Smooth muscle cell of the brain vasculature (primary cell): ENCODE measurements around the gene PPAT.
"Not testable (repeated sequence)": the region's sequence is repeated elsewhere in the genome, so short reads cannot be mapped to it uniquely, and the experiment has no call there.

Source experiments
- DNase-seq: peaks from one replicate; pipeline ENCODE4 v3.0.0-alpha.2; 2012; ENCODE audit warnings: low read depth, low spot score

PPAT gene

DNA sequence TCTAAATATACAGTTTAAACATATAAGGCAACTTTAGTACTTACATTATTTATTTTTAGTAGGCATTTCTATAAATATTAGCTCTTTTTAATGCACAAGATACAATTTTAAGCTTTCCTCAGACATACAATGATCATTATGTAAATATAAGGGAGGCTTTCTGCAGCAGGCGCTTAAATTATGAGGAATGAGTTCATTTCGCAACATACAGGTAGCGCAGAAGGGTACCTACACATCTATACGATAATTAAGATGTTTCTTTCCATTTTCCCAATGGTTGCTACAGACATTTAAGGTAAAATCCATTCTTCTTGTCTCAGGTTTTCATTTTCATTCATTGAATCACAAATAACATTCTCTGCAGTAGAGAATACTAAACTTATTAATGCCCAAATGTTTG lies 49.3 kb downstream of the PPAT start:
- DNase-seq = no peak

DNA sequence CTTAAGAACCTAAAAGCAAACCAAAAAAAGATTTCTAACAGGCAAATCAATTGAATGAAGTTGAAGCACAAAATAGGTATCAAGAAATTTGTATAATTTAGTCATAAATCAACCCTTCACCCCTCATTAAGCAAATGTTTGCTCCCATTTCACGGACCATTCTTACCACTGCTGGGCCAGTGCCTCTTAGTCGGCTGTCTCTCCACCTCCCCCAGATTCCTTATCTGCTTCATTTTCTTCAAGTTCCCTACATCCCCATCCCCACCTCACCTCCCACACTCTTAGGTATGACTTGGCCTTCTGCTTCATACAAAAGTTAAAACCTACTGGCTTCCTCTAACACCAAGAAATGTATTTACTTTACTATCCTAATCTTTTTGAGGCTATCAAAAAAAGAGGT lies 60.0 kb downstream of the PPAT start:
- no peak for DNase-seq

DNA sequence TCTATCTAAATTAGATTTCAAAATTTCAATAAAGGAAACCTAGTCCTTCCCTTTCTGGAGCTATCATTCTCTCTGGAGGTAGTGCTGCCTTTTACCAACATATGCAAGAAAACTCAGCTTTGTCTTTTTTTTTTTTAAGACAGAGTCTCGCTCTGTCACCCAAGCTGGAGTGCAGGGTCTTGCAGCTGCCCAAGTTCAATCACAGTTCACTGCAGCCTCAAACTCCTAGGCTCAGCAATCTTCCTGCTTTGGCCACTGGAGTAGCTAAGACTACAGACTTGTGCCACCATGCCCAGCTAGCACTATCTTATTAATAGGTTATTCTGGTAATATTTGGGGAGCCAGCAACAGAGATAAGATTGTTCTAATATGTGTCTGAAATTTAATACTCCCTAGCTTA lies 60.5 kb downstream of the PPAT start:
- DNase-seq = no peak

DNA sequence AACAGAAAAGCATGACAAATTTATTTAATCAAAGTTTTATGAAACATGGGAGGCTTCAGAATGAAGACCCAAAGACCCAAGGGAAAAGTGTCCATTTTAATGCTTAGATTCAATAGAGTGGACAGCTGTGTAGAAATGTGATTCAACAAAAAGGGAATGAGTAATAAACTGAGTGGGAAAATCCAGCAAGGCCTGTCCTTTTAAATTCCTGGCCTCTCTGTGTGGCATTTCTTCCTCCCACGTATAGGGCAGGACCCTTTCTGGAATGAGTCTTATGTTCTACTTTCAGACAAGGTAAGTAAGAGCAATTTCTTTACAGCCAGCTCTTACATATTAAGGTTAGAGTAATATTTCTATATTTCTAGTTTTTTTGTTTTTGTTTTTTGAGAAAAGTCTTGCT lies 62.6 kb downstream of the PPAT start:
- DNase-seq = no peak

DNA sequence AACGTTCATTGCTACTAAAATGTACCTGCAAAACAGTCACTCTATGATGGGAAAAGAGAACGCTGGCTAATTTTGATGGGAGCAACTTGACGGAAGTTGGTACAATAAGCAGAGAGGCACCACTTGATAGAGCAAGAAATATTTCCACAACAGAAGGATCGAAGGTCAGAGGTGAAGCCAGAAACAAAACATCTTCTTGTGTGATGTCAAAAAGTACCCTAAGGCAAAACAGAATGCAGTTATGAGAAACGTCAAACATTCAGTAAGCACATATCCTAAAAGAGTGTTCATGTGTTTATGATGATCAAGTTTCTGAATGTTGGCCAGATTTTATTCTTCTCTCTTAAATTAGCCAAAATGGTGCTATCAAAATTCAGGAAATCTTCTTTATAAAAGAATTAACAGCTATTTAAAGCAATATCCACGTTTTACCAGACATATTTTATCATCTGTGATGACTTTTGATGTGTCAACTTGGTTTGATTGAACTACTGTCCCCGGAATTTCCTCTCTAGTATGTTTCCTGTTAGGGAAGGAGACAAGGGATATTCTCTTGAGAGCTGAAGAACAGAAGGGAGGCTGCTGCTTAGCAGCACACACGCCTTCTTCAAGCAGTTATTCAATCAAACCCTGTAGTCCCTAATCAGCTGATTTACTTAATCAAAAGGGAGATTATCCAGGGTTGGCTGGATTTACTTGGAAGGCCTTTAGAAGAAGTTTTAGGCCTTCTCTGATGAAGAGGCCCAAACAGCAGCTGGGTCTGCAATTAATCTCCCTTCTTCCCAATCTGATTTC lies 63.8 kb downstream of the PPAT start:
- DNase-seq = no peak

DNA sequence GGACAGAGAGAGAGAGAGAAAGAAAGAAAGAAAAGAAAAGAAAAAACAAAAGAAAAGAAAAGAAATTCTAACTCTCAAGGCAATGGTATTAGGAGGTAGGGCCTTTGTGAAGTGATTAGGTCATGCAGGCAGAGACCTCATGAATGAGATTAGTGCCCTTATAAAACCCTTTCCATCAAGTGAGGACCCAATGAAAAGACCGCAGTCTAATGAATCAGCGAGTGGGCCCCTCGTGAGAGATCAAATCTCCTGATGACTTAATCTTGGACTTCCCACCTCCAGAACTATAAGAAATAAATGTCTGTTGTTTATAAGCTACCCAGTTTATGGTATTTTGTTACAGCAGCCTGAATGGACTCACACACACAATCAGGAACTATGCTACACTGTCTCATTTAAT lies 65.0 kb downstream of the PPAT start:
- no peak for DNase-seq

DNA sequence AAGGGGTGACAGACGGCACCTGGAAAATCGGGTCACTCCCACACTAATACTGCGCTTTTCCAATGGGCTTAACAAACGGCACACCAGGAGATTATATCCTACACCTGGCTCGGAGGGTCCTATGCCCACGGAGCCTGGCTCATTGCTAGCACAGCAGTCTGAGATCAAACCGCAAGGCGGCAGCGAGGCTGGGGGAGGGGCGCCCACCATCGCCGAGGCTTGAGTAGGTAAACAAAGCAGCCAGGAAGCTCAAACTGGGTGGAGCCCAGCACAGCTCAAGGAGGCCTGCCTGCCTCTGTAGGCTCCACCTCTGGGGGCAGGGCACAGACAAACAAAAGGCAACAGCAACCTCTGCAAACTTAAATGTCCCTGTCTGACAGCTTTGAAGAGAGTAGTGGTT lies 72.4 kb downstream of the PPAT start:
- DNase-seq = not testable (repeated sequence)

DNA sequence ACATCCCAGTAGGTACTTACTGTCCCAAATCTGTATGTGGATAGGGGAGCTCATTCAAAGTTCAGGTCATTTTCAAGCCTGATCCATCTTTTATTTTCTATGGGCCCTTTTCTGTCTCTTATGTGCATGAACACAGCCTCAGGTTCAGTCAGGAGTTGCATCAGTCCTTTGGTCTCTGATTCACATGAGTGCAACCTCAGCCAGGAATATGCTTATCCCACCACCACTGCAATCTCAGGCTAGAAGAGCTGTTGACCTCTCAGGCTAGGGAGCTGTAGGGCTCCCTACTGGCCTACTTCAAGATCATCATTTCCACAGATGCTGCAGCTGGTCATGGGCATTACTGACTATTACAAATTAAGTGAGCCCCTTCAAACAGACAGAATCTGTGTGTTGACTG lies 75.3 kb downstream of the PPAT start:
- no peak for DNase-seq

DNA sequence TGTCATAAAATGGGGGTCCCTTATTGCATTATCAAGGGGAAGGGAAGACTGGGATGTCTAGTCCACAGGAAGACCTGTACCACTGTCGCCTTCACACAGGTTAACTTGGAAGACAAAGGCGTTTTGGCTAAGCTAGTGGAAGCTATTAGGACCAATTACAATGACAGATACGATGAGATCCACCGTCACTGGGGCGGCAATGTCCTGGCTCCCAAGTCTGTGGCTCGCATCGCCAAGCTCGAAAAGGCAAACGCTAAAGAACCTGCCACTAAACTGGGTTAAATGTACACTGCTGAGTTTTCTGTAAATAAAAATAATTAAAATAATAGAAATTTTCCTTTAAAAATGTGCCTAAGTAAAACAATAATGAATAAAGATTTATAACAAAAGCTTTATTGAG lies 78.8 kb downstream of the PPAT start:
- no peak for DNase-seq

DNA sequence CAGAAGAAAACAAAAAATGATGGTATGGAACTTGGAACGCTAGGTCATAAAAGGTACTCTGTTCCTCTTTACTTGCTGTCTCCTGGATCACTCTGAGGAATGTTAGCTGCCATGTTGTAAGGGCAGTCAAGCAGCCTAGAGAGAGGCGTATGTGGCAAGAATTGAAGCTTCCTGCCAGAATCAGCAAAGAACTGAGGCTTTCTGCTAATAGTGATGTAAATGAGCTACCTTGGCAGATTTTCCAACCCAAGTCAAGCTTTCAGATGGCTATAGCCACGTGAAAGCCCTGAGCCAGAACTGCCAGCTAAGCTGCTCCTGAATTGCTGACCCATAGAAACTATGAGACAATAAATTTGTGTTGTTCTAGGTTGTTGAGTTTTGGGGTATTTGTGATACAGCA lies 86.8 kb downstream of the PPAT start:
- DNase-seq = no peak

DNA sequence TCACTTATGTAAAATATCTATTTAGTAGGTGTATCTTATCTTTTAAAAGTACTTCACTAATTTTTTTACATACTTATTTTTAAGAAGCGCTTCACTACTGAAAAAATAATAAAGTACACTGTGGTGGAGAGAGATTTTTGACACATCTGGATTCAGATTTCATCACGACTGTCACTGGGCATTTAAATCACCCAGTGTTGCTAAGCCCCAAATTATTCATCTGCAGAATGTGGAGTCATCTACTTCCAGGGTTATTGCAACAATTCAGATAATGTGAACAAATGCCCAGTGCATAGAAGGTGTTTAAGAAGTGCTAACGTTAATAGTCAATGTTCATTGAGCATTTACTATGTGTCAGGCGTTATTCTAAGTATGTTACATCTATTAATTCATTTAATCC lies 90.0 kb downstream of the PPAT start:
- DNase-seq = no peak
